NCI-H1930 (cell line): ENCODE data around the gene ATXN7.

ENCODE experiments used
- DNase-seq, 2 experiments: peaks; one replicate each; lab custom pipeline; 2025; lab: John Stamatoyannopoulos, UW

Gene ATXN7

DNA sequence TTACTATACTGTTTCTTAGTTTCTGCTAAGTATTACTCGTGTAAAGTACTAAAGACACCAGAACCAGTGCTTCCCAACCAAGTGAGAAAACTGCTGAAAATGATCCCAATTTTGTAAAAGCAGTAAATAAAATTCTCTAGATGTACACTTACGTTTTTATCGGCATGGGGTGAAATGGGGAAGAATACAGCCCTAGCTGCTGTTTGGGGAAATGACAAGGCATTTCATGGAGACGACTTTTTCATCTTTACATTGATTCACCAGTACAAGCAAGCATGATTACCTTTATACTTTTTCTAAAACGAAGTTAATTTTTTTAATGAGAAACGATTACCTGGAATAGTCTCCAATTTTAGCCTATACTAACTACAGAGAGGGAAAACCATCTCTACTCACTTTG lies 158.3 kb downstream of the ATXN7 start:
- DNase-seq: no peak

DNA sequence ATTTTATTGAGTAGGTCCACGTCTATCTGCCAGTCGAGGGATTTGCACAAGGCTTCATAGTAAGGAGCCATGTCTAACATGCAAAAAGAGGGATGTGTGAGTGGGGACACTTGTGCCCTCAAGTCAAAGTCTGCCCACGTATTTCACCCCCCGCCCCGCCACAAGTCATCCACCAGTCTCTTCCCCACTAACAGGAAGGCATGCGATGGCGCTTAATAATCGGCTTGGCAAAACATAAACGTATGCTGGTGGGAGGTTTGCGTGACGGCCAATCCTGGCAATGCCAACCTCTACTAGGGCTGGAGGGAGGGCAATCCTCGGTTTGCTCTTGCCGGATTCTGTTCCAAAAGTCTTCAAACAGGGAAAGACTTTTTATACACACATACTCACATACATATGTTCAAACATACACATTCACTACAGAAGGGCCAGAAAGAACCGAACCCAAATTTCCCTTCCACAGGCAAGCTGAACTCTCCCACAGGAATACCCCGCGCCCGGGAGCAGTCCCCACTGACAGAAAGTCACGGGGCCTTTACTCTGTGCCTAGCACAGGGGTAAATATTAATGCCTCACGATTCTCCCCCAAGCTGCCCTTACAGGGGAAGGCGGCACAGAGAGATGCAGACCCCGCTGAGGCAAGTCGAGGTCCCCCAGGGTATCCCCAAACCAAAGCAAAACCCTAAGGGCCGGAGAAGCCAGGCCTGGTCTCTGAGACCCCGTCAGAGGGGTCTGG lies 159.0 kb downstream of the ATXN7 start:
- DNase-seq: no peak

DNA sequence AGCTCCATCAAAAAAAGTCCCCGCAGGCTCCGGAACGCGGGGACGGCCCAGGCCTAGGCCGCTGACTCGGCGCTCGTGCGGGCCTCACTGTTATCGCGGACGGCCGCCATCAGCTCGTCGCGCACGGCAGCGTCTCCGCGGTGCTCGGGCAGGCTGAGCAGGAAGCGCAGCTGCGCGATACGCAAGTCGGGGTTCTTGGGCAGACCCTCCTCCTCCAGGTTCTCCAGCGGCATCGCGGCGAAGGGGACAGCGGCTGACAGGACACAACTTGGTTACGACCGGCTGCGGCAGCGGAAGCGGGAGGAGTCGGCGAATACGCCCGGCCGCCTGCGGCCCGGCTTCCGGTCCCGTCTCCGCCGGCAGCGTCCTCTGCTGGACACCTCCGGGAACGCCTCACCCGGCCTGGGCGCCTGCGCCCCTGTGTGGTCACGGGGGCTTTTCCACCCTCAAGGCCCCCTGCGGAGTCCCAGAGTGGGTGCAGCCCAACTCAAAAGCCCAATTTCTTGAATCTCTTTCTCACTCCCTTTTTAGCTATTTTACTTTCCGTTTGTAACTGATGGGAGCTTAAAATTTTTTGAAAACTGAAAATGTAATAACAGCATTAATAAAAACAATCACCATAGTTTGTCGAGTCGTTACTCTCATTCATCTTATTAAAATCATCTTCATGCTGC lies 159.7 kb downstream of the ATXN7 start, which contains the start of gene PSMD6:
Gene PSMD6, minus strand, starts transcription at position 308 of the 674 bp plus-strand sequence. Its CDS starts 75 bp downstream, at position 233.
- DNase-seq: peak; percentile 56 to 81

DNA sequence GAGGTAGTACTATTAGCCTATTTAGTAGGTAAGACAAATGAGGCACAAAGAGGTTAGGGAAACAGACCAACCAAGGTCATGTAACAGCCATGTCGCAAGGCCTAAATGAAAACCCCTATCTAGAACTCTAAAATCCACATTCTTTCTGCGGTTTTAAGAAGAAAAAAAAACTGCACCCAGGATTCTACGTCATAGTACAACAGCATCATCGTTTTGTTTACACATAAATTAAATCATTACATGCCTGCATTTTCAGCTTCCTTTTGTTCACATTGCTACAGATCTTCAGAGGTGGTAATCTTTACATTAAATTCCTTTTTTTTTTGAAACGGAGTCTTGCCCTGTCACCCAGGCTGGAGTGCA lies 160.2 kb downstream of the ATXN7 start:
- DNase-seq: no peak

DNA sequence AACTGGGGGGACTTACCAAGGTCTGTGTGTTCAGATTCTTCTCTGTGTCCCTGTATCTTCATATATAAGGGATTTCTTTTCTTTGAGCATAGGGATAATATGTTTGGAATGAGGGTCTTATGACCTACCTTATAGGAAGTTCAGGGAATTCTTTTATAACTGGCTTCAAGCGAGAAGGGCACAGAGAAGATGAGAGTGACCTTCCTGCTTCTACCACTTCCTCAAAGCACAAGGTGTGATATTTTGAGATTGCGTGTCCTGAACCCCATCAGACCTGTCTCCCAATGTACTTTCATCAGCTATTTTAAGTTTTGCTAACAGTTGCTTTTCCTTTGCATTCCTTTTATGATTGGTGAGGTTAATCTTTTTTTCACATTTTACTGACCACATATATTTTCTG lies 162.7 kb downstream of the ATXN7 start:
- no peak for DNase-seq

DNA sequence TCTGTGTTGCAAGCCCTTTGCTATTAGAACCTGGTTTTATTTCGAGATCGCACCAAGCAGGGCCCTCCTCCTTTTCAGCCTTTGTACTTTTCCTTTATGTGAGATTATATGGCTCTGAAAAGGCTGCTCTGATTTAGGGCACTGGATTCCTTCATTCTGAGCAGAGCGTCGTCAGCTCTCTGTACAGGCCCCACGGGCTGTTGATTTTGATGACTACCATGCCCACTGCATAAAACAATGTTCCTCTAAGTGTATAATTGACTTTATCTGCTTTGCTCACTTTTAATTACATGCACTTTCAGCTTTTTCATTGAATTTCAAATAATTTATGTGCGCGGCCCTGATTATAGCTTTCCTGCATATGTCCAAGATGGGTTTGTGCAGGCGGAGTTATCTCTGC lies 164.0 kb downstream of the ATXN7 start:
- no peak for DNase-seq

DNA sequence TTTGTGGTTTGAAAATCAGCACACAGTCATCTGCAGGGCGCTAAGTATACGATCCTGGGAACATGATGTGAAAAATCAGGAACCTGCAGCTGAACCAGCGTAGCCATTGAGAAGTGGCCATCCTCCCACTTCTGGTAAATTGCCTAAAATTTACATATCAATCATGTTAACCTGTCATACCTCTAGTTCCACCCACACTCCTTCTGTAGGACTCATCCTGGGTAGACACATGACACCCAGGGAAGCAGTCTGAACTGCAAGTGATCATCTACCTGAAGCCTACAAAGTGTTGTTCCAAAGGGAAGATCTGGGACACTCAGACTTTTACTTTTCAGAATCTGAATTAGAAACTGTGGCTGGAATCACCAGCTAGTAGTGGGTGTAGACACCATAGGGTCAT lies 165.1 kb downstream of the ATXN7 start:
- DNase-seq: no peak

DNA sequence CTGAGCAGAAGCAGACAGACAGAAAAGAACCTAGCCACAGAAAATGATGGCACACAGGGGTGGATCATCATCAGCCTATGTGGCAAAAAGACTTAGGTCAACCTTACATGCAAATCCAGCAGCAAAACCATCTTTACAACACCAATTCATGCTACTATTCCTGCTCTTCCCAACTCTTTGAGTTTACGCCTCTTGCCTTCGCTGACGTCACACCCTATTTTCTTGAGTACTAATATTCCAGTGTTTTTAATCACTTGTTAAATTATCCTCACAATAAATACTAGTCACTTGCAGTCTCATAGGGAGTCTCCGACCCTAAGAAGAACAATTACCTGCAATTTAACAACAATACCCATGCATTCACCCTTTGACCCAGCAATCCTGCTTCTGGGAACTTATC lies 165.6 kb downstream of the ATXN7 start:
- DNase-seq: no peak

DNA sequence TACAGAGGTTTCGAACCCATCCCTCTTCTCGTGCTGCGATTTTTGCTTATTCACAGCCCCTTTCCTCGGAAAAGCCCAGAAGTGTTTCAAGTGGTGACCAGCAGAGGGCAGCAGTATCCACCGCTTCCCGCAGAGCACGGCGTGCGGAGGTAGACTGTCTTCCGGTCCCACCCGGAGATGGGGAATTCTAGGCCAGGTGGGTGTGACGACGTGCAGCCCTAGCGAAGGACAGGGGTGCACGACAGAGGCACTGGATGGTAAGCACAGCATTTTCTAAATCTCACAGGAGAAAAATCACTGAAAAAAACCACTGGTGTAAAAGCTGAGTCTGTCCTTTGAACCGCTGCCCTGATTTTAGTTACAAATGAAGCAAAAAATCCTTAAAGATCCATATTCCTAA lies 167.1 kb downstream of the ATXN7 start:
- peak; percentile 51 to 68 for DNase-seq

DNA sequence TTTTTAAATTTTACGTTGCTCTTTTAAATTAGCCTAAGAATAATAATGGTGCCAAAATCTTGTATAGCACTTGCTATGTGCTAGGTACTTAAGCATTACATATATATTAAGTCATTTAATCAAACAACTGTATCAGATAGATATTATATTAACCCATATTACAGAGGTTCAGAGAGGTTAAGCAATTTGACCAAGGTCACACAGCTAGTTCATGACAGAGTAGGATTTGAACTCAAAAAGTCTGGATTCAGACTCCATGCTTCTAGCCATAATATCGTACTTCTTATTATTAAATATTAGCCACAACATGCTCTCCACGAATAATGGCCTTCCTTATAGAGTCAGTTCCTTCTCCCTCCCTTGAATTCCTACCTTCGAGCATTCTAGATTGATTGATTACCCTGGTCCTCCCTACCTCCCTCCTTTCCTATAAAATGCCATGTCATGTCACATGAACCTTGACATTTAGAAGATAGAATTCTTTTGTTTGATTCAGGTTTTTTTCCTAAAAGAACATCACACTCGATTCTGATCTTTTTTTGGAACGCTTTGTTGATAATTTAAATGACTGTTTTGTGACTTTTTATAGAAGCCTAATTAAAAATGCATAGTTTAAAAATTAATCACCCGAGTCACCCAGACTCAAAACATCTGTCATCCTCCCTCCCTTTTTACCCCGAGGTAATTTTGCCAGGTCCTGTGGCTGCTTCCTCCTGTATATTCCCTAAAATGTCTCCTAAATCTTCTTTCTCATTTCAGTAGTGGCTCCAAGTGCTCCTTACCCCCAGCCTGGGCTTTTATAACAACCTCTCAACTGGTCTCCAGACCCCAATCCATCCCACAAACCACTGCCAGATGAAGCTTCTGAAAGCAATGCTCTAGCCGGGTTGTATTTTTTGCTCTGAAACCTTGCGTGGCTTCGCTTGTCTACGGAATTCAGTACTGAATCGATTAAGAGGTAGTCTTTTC lies 168.2 kb downstream of the ATXN7 start:
- no peak for DNase-seq

DNA sequence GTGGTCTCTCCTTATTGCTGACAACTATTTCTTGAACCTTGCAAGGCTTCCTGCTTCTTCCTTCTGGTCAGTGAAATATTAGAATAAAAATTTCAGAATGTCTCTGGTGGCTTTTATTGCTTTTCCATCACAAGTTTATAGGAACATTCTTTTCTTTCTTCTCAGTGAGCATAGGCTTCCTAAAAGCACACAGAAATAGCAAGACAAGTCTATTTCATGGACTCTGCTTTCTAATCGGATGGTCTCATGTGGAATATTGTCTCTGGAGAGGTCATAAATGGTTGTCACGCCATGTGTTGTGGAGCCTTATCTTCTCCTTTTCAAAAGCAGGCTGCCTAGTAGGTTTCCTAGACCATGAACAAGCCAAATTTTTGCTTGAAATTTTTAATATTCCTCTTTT lies 169.4 kb downstream of the ATXN7 start:
- DNase-seq: no peak

DNA sequence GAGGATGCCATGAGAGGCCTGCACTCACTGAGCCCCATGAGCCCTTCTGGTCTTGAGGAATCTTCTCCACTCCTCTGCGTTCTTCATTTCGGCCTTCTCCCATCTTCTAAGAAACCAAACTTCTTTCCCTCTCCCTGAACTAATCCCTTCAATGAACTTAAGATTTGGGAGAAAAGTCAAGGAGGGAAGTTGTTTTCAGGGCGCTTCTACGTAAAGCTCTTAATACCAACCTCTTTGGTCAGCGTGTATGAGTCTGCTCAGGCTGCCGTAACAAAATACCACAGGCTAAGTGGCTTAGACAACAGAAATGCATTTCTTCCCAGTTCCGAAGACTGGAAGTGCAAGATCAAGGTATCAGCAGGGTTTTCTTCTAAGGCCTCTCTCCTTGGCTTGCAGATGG lies 173.4 kb downstream of the ATXN7 start:
- no peak for DNase-seq

DNA sequence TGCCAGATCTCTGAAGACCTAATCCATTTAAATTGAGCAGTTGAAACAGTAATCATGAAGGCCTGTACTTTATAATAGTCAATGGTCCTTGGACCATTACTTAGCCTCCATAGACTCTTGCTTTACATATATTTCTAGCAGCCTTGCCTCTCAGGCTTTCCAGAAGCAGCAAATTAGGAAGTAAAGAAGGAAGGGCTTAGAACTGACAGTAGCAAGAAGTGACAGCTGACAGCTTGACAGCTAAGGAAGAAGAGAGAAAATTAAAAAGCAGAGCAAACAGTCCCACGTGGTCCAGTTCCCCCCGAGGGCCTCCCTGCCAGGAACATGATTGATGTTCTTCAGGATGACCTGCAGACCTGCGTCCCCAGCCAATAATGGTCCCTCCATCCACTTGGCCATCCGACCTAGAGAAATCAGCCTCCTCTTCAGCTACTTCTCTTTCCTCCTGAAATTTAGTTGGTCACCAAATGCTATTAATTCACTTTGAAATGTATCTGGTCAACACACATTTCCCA lies 174.6 kb downstream of the ATXN7 start:
- DNase-seq: no peak

DNA sequence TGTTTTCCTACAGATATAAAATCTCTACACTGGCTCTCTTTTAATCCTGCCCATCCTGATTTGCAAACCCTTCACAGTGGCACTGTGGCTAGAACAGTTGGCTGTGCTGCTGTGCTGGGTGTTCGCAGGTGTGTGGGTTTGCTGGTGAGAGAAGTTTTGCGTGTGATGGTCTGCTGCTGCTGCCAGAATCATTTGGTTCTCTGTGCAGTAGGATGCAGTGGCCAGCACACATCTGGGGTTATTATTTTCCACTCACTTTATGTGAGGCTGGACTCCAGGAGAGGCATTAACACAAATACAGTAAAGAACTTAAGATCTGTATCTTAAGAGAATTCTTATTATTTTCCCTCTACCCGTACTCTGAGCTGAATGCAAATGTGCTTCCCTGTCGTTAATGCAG lies 175.7 kb downstream of the ATXN7 start:
- no peak for DNase-seq

DNA sequence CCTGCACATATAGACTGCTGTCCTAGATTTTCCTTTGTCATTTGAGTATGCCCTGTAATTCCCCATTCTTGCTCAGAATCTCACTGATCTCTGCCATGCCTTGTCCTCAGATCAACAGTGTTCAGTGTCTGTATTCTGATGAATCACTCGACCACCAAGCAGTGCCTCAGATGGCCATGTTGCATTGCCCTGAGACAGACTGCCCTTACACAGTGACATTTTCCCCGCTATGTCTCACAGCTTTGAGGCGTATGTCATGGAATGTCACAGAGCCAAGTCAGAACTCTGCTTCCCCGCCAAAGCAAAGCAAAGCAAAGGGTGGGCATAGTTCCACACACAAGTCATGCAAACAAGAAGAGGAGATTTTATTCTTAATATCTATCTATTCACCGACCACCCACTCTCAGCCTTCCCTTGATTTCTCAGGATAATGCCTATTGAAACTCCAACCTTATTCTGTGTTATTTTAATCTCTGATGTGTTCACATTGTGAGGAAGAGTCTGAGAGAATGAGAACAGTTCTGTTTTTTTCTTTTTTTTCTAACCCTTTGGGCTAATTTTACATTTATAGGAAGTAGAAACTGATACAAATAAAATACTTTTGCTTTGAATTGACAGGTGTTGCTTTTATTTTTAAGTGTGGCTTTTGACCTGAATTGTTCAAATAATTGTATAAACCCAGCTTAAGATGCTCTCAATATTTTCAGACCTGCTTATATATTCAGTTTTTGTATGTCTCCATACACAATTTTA lies 176.5 kb downstream of the ATXN7 start:
- DNase-seq: no peak

DNA sequence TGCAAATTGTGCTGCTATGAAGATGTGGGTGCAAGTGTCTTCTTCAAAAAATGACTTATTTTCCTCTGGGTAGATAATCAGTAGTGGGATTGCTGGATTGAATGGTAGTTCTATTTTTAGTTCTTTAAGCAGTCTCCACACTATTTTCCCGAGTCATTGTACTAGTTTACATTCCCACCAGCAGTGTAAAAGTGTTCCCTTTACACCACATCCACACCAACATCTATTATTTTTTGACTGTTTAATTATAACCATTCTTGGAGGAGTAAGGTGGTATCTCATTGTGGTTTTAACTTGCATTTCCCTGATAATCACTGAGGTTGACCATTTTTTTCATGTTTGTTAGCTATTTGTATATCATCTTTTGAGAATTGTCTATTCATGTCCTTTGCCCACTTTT lies 179.3 kb downstream of the ATXN7 start:
- DNase-seq: no peak

DNA sequence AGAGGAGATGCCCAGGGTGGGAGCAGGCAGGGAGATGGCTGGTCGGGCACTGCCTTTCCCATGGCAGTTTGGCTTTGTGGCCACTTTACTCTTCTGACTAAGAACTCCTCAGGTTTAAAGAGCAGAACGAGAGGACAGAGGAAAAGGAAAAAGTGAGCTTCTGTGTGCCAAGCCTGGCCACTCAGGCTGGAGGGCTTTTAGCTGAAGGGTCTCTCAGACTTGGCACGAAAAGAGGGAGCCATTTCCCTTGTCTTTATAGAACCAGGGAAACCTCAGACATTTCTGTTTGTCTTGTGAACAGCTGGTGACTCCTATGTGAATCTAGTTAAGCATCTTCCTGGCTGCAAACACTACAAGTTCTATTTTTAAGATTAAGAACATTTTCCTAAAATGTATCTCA lies 182.9 kb downstream of the ATXN7 start:
- no peak for DNase-seq

DNA sequence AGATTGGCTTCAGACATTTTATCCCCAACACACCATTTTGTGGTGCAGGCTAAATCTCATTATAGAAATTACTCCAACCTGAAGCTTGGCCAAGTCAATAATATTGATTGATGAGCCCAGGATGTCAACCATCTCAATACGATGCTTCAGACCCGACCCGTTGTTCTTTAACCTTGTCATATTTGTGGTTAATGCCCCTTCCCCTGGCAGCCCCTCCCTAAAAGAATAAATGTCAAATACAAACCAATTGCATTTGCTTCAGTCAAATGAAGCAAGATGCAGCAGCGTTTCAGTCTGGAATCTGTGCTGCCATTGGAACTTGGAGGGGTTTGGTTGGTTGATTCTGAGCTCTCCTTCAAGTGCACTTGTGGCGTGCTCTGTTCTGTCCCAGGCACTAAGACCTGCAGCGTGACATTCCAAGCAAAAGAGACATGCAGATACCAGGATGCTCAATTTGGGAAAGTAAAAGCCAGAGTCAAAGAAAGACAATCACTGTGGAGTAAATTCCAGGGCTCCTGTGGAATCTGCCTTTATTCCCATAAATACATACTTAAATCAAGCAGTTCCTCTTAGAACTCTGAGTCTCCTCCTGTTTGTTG lies 183.4 kb downstream of the ATXN7 start:
- DNase-seq: no peak

DNA sequence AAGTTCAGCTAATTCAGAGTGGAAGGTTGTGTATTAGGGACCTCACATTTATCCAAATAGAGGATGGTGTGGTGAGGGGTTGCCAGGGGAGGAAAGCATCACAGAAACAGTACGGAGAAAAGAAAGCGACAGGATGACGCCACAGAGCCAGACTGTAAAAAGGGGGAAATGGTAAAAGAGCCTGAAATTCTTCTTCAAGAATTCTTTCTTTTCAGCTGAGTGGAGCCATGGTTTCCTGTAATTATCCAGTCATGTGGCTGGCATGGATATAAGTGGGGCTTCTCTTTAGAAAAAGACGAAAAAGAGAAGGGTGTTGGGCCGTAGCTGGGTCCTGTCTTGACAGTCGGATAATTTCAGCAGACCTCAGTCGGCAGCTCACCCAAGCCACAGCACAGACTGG lies 184.1 kb downstream of the ATXN7 start:
- DNase-seq: no peak

DNA sequence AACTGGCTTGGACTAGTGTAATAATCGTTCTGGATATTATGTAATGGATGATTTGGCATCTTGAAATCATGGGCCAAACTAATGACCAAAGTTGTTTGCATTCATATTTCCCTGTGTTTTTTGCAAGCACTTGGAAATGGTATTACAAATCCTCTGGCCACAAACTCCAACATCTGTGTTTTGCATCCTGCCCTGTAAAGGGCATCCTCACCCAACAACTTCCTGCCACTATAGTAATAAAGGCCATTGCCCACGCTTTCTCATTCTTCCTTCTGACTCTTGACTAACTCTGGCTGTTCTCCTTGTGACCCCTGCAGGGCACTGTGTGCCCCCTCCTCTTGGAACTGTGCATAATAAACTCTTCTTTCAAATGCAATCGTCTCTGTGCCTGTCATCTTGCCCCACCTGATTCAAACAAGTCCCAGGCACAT lies 185.0 kb downstream of the ATXN7 start:
- no peak for DNase-seq

DNA sequence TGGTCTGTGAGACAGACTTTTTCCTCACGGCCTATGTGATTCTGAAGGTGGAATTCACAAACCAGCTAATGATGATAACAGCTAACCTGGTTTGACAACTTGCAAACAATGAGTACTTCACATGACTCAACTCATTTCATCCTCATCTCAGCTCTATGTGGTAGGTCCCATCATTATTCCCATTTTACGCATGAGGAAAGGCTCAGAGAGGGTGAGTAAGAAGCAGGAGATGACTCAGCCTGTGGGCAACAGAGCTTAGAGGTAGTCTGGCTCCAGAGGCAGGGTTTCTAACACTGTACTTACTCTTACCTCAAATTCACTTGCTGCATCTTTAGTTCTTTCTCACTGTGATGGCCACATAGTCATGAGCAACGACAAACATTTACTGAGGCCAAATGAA lies 185.5 kb downstream of the ATXN7 start:
- no peak for DNase-seq
